C4-2B (cell line): Measurements from ENCODE around the gene PARP2.

Source experiments
- ZFX ChIP-seq: fragments of 450-650 bp; IDR thresholded peaks from 2 replicates; pipeline ENCODE4 v1.6.1; 2017
- TF ChIP-seq, protein P1 (sequence below): fragments of 450-650 bp; conservative IDR thresholded peaks from 2 replicates; pipeline ENCODE4 v1.5.1; 2017; ENCODE audit warnings: mild to moderate bottlenecking

DNA sequence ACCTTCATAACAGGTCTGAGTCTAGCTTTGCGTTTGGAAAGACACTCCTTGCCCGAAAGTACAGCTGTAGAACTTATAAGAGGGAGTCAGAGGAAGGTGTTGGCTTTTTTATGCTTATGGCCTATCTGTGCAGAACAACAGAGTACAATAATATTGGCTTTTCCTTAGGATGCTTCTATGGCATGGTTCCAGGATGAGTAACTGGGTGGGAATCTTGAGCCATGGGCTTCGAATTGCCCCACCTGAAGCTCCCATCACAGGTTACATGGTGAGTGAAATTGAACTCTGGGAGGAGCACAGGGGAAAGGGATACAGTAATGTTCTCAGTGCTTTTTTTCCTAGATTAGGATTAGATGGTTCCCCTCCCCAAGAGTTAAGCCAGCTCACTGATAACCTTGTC lies 13.0 kb downstream of the PARP2 start:
- TF ChIP-seq, protein P1, sequence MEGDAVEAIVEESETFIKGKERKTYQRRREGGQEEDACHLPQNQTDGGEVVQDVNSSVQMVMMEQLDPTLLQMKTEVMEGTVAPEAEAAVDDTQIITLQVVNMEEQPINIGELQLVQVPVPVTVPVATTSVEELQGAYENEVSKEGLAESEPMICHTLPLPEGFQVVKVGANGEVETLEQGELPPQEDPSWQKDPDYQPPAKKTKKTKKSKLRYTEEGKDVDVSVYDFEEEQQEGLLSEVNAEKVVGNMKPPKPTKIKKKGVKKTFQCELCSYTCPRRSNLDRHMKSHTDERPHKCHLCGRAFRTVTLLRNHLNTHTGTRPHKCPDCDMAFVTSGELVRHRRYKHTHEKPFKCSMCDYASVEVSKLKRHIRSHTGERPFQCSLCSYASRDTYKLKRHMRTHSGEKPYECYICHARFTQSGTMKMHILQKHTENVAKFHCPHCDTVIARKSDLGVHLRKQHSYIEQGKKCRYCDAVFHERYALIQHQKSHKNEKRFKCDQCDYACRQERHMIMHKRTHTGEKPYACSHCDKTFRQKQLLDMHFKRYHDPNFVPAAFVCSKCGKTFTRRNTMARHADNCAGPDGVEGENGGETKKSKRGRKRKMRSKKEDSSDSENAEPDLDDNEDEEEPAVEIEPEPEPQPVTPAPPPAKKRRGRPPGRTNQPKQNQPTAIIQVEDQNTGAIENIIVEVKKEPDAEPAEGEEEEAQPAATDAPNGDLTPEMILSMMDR = no peak
- TF ChIP-seq ZFX = no peak
